Vagina (tissue), 2 donors: Measurements from ENCODE around the gene GSG1L2. TPM values are rescaled to one million over a fixed set of nuclear protein-coding genes. Genes with fewer than 3 reads are reported as not detected.

Experiments
- DNase-seq, 2 donors: peaks; one replicate each; pipeline ENCODE4 v3.0.0-alpha.2; 2017; ENCODE audit errors: extremely low spot score in 2 of 2
- H3K27ac ChIP-seq: fragments of 200-600 bp; sonication (generic); one replicate; pipeline ENCODE4 v1.5.1; 2019
- H3K27me3 ChIP-seq: fragments of 200-600 bp; sonication (generic); one replicate; pipeline ENCODE4 v1.5.1; 2019
- H3K36me3 ChIP-seq, 2 donors: fragments of 200-600 bp; sonication (generic); one replicate each; pipeline ENCODE4 v1.5.1; 2017 to 2019
- H3K4me1 ChIP-seq: fragments of 200-600 bp; sonication (generic); one replicate; pipeline ENCODE4 v1.5.1; 2019
- H3K4me3 ChIP-seq, 2 donors: fragments of 200-600 bp; sonication (generic); 1 replicate in 1 of 2; 2 replicates in 1 of 2; pipeline ENCODE4 v1.5.1; 2016 to 2019
- H3K9me3 ChIP-seq: fragments of 200-600 bp; sonication (generic); one replicate; pipeline ENCODE4 v1.5.1; 2019
- CTCF ChIP-seq, 3 experiments: fragments of 450-650 bp in 2 of 3; fragments of 200-600 bp in 1 of 3; sonication (generic) in 1 of 3; IDR thresholded peaks; one replicate each; pipeline ENCODE4 v1.5.1; 2017 to 2019; ENCODE audit warnings: antibody characterized with exemption in 3 of 3, mild to moderate bottlenecking in 2 of 3, moderate library complexity in 2 of 3
- POLR2A ChIP-seq, 2 donors: fragments of 450-650 bp; IDR thresholded peaks; one replicate each; pipeline ENCODE4 v1.6.1; 2017; ENCODE audit warnings: antibody characterized with exemption in 2 of 2, mild to moderate bottlenecking in 2 of 2, moderate library complexity in 2 of 2
- POLR2AphosphoS5 ChIP-seq, 2 donors: sonication (generic); formaldehyde crosslinking; IDR thresholded peaks; one replicate each; pipeline ENCODE4 v1.9.0; 2017; ENCODE audit warnings: antibody characterized with exemption in 2 of 2, mild to moderate bottlenecking in 2 of 2, low read depth in 1 of 2; ENCODE audit not compliant: insufficient read depth in 1 of 2
- intact Hi-C: fragments of 100-400 bp; cut with DNase I; formaldehyde crosslinking; loops from one replicate; pipeline ENCODE4 v1.15.1; 2023
- total RNA-seq: library from RNA; depleted of rRNA; stranded (reverse); fragments of >200 nt; gene quantifications from one replicate; pipeline ENCODE4 v1.2.3, GENCODE V29; 2016

GSG1L2 gene
- total RNA-seq, 1 donor from 2014 or later: not detected

DNA sequence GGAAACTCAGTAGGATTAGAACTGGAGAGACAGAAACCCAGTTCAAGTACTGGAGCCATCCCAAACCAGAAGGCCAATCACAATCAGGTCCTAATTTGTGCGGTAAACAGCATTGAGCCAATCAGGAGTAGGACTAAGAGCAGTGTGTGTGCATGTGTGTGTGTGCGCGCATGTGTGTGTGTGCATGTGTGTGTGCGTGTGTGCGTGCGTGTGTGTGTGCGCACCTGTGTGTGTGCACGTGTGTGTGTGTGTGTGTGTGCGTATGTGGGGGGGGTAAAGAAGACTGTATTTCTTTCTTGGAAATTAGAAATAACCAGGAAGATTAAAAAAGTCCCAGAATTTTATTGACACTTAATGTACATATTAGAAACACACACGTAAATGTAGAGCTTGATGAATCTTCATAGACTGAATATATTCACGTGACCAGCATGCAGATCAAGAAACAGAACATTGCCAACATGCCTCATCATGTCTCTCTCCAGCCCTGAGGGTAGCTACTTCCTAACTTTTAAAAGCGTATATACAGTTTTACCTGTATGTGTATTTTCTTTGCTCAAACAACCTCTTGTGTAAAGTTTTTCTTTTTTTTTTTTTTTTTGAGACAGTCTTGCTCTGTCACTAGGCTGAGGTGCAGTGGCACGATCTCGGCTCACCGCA lies 29.6 kb downstream of the GSG1L2 start:
- Histone ChIP-seq H3K36me3 (no peaks in the 10 kb centered on the region), H3K27ac (no peak overlapping the region), H3K9me3 (no peaks in the 10 kb centered on the region), H3K4me3 (no peak overlapping the region), H3K27me3 (no peaks in the 10 kb centered on the region), H3K4me1 (no peaks in the 10 kb centered on the region)
- intact Hi-C loops: no loop called here
- no peak for DNase-seq
- TF ChIP-seq POLR2AphosphoS5 (IDR thresholded peaks at IDR 0.05; ENCODE audit: insufficient read depth in 1 of 2, low read depth in 1 of 2): no peak
- no peak for TF ChIP-seq POLR2A (IDR thresholded peaks at IDR 0.05)
- TF ChIP-seq CTCF (IDR thresholded peaks at IDR 0.05): no peak

GRCh38 chr17:9790889-9791876 lies 30.7 kb downstream of the GSG1L2 start, which contains the start of gene DHRS7C:
TSS of gene DHRS7C (minus strand) at chr17:9791592. CDS start at chr17:9791284, 308 bp downstream.
- intact Hi-C loops: no loop called here
- no peak within 1 kb of the TSS for H3K4me3 ChIP-seq
- no peaks in the 10 kb centered on the region for H3K4me1 ChIP-seq
- DNase-seq: no peak
- no peaks in the 10 kb centered on the region for H3K27me3 ChIP-seq
- TF ChIP-seq CTCF (IDR thresholded peaks at IDR 0.05) (no peak), POLR2AphosphoS5 (IDR thresholded peaks at IDR 0.05; ENCODE audit: insufficient read depth in 1 of 2, low read depth in 1 of 2) (no peak), POLR2A (IDR thresholded peaks at IDR 0.05) (no peak)
- H3K27ac ChIP-seq: no peak within 1 kb of the TSS
- no peaks in the 10 kb centered on the region for H3K9me3 ChIP-seq
- H3K36me3 ChIP-seq: no peaks in the 10 kb centered on the region

DNA sequence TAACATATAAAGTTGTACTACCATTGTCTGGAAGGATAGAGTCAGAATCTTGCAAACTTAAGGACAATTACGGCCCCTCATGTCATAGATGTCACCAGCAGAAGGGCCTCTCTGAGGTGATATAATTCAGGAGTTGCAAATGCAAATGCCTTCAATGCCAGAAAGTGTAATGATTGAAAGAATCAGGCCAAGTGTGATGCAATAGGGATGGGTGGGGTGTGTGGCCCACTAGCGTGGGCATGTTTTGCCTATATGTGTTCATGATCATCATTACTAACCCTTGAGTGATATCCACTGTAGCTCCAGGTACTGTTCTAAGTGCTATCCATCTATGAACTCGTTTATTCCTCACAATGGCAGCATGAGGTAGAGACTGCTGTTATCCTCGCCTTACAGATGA lies 31.6 kb downstream of the GSG1L2 start:
- DNase-seq: no peak
- H3K4me1 ChIP-seq: no peaks in the 10 kb centered on the region
- no peak overlapping the region for H3K4me3 ChIP-seq
- no peaks in the 10 kb centered on the region for H3K36me3 ChIP-seq
- no peak for TF ChIP-seq POLR2A (IDR thresholded peaks at IDR 0.05)
- no peak for TF ChIP-seq POLR2AphosphoS5 (IDR thresholded peaks at IDR 0.05; ENCODE audit: insufficient read depth in 1 of 2, low read depth in 1 of 2)
- no peak for TF ChIP-seq CTCF (IDR thresholded peaks at IDR 0.05)
- no peaks in the 10 kb centered on the region for H3K9me3 ChIP-seq
- intact Hi-C loops: no loop called here
- H3K27ac ChIP-seq: no peak overlapping the region
- no peaks in the 10 kb centered on the region for H3K27me3 ChIP-seq

GRCh38 chr17:9788601-9789000 lies 33.3 kb downstream of the GSG1L2 start:
- H3K4me1 ChIP-seq: no peaks in the 10 kb centered on the region
- no peaks in the 10 kb centered on the region for H3K27me3 ChIP-seq
- no peak for TF ChIP-seq CTCF (IDR thresholded peaks at IDR 0.05)
- no peak for TF ChIP-seq POLR2AphosphoS5 (IDR thresholded peaks at IDR 0.05; ENCODE audit: insufficient read depth in 1 of 2, low read depth in 1 of 2)
- TF ChIP-seq POLR2A (IDR thresholded peaks at IDR 0.05): no peak
- no peaks in the 10 kb centered on the region for H3K9me3 ChIP-seq
- DNase-seq: no peak
- no peak overlapping the region for H3K4me3 ChIP-seq
- intact Hi-C loops: no loop called here
- H3K36me3 ChIP-seq: no peaks in the 10 kb centered on the region
- H3K27ac ChIP-seq: no peak overlapping the region
